Measurements from ENCODE around the gene NDUFS3.
"Not testable (repeated sequence)": the region's sequence is repeated elsewhere in the genome, so short reads cannot be mapped to it uniquely, and the experiment has no call there.

Gene NDUFS3

DNA sequence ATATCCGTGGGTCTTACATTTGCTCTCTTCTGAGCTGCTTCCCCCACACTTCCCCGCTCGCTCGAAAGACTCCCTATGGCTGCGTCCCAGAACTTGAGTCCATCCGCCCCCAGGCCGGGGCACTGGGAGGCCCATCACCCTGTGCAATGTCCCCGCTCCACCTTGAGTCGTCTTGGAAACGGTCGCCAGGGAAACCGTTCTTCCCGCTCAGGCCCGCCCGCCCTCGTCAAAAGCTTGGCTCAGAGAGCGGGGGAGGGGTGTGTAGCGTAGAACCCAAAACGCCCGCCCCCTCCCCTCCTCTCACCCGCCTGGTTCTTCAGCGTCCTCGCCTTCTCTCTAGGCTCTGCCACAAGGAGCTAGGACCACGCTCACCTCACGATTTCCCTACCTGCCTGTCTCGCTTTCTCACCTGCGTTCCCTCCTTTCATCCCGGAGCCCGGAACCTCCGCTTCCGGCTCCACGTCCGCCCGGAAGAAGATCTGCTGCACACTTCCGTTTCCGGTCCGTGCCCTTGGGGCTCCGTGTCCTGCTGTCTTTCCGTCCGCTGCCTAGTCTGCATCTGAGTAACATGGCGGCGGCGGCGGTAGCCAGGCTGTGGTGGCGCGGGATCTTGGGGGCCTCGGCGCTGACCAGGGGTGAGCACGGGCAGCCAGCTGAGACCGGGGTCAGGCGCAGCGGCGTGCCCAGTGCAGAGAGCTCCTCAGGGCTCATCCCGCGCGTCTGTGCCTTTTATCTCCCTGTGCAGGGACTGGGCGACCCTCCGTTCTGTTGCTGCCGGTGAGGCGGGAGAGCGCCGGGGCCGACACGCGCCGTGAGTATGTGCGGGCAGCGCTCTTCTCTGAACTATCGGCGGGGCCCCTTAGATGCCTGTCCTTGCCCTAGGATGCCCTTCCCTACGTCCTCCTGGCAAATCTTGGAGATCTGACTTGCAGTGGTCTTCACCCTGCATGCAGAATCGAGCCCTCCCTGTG is at the start of gene NDUFS3, which contains the start of gene KBTBD4:
TSS of gene NDUFS3 (plus strand) at position 551 of the 971 bp plus-strand sequence. CDS start at position 569, 18 bp downstream.
TSS of gene KBTBD4 (minus strand) at position 447 of the 971 bp plus-strand sequence. CDS start at position 428, 19 bp downstream.
- peak; percentile 77 to 78 for DNase-seq (ENCODE audit: low read depth in 2 of 2)

DNA sequence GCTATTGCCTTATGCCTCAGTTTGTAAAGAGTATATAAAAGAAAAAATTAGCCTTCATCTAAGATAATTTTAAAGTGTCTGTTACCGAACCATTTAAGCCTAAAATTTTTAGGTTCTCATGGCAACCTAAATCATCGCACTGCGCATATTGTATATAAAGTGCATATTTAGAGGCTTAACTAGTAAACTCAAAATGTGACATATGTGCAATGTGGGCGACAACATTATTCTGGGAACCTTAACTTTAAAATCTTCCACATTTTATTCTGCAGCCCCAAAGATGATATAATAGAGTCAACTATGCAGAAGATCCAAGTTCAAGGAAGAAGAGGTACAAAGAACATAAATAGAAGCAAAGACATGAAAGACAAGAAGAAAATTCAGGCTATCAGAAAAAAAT is 48.9 kb upstream of the NDUFS3 start:
- no peak for DNase-seq (ENCODE audit: low read depth in 2 of 2)

DNA sequence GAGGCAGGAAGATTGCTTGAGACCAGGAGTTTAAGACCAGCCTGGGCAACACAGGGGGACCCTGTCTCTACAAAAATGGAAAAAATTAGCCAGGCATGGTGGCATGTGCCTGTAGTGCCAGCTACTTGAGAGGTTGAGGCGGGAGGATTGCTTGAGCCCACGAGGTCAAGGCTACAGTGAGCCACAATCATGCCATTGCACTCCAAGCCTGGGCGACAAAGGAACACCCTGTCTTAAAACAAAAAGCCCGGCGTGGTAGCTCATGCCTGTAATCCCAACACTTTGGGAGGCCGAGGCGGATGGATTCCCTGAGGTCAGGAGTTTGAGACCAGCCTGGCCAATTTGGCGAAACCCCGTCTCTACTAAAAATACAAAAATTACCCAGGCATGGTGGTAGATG is 48.2 kb upstream of the NDUFS3 start:
- DNase-seq (ENCODE audit: low read depth in 2 of 2) = not testable (repeated sequence)

DNA sequence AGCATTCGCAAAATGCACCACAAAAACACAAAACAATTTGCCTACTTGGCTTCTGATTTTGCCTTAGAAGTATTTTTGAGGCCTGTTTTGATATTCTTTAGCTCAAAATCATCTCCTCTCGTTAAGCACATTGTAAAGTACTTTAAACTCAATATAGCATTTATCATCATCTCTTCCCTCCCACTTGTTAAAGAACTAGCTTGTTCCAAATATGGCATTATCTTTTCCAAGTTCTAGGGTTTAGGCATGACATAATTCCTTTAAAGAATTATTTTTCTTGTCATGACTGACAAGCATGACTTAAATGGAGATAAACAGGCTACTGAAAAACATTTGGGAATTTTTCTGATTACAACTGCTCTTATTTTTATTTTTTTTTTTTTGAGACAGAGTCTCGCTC is 47.2 kb upstream of the NDUFS3 start:
- no peak for DNase-seq (ENCODE audit: low read depth in 2 of 2)

DNA sequence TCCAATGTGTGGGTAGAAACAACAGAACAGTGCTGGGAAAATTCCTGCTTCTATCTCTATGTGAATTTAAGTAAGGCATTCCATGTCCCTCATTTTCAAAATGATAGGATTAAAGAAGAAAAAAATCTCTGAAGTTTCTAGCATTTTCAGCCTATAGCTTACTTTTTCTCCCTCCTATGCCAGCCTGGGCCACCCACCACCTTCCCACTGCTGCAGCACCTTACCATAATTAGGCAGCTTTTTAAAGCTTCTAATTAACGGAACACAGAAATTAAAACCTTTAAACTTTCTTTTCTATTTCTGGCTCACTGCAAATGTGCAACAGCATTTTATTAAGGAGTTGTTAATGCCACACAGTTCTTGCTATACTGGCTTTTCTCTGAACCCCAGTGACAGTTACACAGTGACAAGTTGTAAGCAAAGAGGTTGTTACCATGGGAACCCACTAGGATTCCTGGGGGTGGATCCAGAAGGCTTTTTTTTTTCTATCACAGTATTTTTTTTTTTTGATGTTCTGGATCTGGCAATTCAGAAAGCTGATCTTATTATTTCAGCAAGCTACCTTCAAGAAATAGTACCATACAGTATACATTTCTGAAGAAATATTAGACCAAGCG is 46.2 kb upstream of the NDUFS3 start:
- no peak for DNase-seq (ENCODE audit: low read depth in 2 of 2)

DNA sequence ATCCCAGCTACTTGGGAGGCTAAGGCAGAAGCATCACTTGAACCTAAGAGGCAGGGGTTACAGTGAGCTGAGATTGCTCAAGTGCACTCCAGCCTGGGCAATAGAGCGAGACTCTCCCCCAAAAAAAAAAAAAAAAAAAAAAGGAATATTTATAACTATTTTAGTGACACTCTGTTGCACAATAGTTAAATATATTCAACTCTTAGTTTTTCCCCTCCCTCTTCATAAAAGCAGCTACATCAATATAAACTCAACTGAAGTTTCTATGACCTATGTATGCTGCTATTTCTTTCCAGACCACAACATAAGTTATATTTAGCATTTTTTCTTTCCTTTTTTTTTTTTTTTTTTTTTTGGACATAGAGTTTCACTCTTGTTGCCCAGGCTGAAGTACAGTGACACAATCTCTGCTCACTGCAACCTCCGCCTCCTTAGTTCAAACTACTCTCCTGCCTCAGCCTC is 45.2 kb upstream of the NDUFS3 start:
- no peak for DNase-seq (ENCODE audit: low read depth in 2 of 2)

DNA sequence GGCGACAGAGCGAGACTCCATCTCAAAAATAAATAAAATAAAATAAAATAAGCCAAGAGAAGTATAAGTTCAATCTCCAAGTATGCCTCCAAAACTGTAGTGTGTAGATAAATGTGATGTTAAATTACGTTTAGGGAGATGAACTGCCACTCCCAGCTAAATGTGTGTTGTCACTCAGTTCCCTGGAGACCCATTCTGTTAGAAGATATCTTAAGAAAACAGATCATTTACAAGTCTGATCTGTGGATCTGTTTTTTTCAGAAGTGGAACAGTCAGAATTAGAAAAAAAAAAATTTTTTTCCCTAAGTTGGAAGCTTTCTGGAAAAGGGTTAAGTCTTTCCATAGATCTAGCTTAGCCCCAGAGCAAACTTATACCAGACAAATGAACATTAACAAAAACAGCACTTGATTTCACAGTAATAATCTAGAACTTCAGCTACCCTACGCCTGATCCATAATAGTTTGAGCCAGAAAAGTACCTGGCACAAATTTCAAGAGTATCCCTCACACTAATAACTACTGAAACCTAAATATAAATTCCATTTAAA is 44.1 kb upstream of the NDUFS3 start:
- DNase-seq (ENCODE audit: low read depth in 2 of 2) = no peak

DNA sequence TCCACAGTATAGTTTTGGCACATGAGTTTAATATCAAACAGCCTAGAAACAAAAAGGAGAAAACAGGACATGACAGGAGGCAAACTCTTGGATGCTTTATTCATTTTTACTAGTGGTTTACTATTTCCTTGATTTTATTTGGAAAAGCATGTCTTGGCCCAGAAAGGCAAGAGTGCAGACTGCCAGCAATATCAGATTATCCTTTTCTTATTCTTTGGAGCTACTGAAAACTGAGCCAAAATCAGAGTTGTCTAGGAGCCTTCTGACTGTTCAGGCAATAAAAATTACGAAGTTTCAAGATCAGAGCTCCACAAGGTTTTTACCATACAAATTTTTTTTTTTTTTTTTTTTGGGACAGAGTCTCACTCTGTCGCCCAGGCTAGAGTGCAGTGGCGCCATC is 42.0 kb upstream of the NDUFS3 start:
- no peak for DNase-seq (ENCODE audit: low read depth in 2 of 2)

DNA sequence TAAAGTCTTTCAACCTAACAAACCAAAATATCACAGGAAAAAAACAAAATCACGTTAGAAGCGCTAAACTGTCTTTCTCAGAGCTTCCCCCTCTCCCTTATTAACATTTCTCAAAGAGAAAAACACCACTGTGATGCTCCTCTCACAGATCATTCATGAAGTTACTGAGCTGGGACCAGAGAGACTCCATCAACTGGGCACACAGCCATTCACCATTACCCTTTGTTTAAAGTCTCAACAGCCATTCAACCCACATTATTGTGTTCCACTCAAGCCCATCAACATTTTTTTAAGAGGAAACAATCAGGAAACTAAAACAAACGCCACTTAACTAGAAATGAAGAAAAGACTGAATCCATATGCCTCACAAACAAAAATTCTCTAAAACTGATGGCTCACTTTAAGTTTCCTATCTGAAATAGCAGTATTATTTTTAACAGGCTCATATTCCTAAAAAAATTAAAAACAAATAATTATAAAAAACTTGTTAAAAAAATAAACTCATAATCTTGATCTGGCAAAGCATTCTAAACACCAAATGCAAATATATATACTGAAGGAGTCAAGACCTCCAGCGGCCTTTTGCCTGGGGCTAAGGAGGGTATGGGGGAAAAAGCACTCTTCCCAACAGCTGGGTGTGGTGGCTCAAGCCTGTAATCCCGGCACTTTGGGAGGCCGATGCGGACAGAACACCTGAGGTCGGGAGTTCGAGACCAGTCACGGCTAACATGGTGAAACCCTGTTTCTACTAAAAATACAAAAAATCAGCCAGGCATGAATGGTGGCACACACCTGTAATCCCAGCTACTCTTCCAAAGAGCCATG is 39.9 kb upstream of the NDUFS3 start:
- DNase-seq (ENCODE audit: low read depth in 2 of 2) = no peak

DNA sequence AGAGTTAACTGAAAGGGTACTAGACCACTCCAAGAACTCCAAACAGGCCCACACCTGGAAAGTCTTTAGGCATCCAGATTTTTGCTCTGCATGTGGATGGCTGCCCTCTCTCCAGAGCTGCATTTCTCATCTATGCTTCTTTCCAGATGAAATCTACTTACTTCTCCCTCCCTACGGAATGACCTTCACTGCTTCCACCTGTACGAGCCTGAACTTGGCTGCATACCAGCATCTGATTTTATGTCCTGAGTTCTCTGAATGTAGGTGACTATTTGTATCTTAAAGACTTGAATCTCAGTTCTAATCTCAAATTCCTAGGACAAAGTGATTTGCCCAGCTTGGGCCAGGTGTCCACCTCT is 39.2 kb upstream of the NDUFS3 start:
- DNase-seq (ENCODE audit: low read depth in 2 of 2) = no peak

DNA sequence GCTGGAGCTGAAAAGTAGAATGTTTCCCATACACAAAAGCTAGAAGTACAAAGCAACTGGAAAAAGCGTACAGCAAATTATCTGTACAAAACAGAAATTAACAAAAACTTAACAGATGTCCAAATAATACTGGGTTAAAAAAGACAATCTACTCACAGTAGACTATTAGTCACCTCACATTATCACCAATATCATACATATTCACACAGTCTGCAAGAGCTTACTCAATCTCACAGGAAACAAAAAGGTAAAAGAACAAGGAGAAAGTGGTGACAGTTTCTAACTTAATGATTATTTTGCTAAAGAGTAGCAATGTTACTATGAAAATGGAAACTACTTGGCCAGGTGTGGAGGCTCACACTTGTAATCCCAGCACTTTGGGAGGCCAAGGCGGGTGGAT is 37.8 kb upstream of the NDUFS3 start:
- DNase-seq (ENCODE audit: low read depth in 2 of 2) = no peak

DNA sequence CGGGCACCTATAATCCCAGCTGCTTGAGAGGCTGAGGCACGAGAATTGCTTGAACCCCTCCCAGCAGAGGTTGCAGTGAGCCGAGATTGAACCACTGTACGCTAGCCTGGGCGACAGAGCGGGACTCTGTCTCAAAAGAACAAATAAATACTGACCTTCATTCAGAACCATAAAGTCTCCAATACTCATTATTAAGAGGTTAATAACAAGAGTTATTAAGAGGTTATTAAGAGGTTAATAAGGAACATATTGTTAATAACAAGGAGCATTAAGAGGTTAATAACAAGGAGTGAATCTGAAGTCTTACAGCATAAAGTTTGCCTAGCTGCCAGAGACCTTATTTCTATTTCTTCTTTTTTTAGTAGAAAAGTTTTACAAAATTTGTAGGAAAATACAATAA is 33.6 kb upstream of the NDUFS3 start:
- DNase-seq (ENCODE audit: low read depth in 2 of 2) = no peak

DNA sequence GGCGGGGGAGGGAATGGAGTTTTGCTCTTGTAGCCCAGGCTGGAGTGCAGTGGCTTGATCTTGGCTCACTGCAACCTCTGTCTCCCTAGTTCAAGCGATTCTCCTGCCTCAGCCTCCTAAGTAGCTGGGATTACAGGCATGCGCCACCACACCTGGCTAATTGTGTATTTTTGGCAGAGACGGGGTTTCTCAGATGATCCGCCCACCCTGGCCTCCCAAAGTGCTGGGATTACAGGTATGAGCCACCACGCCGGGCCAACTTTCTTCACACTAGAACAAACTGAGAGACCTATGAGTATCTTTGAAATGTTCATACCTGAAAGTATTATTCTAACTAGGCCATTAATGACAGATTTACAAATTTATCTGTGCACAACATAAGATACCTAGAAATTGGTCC is 32.6 kb upstream of the NDUFS3 start:
- DNase-seq (ENCODE audit: low read depth in 2 of 2) = not testable (repeated sequence)

DNA sequence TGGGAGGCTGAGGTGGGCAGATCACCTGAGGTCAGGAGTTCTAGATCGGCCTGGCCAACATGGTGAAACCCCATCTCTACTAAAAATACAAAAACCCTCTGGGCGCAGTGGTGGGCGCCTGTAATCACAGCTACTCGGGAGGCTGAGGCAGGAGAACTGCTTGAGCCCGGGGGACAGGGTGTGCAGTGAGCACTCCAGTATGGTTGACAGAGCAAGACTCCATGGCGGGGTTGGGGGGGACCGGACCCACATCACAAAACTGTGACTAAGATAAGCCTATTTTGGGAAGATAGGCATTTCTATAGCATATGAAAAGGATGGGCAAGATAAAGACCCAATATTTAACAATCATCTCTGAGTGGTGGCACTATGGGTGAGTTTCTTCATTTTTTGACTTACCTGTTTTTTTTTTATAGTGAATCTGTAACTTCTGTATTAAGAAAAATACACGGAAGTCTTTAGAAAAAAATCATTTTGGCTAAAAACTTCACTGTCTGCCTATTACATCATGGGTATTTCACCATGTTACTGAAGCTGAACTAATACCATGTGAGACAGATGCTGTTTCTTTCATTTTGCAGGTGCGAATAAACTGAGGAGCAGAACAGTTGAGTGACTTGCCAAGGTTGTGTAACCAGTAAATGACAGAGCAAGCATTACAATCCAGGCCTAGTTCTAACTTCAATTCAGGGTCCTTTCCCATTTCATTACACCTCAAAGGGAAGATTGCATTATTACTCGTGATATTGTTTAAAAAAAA is 28.4 kb upstream of the NDUFS3 start:
- no peak for DNase-seq (ENCODE audit: low read depth in 2 of 2)

DNA sequence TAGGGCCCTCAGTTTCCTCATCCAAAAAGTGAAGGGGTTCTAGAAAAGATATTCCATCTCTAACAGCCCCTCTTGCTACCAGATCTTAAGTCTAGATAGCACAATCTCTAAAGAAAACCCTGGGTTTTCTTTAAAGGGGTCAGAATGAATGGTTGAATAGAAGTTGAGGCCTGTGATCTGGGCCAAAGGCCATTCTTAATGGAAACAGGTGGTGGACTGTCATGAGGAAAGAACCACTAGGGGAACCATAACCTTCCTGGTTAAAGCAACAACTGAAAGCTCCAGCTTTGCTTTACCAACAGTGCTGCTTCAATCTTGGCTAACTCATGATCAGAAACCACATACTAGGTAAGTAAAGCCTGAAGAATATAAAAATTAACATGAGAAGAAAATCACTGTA is 27.8 kb upstream of the NDUFS3 start:
- no peak for DNase-seq (ENCODE audit: low read depth in 2 of 2)

DNA sequence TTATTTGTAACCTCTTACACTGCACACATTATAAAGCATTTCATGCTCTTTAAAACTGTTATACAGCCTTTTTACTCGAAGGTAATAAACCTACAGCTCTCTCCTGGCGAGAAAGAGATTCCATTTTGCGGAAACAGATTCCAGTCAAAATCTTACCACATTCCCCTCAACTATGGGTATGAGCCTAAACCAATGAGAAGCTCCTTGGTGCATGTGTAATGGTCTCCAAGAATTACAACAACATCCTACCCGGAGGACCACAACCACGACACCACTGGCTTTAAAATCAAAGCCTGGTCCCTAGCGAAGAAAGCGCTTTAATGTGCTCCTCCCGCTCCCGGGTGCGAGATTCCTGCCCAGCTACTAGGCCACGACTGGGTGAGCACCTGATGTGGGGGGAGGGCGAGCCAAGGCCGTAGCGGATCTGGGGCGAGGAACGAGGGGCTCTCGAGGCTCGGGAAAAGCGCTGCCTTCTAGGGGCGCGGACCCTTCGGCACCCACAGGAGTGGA is 26.8 kb upstream of the NDUFS3 start:
- peak in 1 of 2 donors; percentile 5 for DNase-seq (ENCODE audit: low read depth in 2 of 2)

DNA sequence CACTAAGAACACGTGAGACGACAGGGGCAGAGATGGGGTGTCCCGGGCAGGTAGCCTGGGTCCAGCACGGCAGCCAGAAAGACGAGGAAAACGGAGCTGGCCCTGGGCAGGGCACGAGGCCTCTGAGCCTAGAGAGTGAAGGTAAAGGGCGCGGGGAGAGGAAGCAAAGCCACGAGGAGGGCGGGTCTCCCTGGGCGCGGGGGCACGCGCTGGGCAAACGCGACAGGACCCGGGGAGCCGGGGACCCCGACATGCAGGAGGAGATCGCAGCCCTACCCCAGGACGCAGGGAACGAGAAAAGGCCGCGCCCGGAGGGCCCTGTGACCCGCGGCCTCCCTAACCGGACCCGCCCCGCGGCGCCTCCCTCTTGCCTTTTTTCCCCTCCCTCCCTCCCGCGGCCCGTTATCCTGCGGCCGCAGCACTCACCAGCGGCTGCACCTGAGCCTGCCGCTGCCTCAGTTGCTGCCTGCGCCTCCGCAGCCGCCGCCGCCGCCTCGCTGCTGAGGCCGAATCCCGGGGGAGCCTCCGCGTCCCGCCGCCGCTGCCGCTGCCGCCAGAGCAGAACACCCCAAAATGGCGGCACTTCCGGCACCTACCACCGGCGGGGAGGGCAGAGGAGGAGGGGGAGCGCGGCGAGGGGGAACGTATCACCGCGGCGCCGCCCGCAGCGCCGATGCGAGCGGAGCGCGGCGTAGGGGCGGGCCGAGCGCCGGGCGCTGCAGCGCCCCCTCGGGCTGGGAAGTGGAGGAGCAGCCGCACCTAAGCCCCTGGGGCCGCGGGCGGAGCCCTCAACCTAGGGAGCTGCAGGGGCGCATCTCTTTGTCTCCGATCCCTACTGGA is 26.1 kb upstream of the NDUFS3 start, which contains the start of gene CELF1:
TSS of gene CELF1 (minus strand) at position 567 of the 840 bp plus-strand sequence. CDS start 53,609 bp downstream, outside the sequence.
- peak; percentile 79 to 86 for DNase-seq (ENCODE audit: low read depth in 2 of 2)

DNA sequence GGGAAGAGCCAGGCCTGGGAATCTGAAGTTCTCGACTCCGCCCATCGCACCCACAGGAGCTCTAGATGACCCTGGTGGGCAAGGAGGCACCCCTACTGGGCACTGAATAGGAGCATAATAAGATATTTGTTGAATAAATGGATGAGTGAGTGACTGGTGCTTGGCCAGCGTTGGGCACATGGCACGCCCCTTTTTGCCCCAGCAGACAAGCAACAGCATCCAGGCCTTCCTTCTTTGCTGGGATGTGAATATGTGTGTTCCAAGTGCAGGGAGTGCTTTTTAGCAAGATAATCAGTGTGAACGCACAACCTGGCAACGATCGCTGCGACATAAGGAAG is 25.5 kb upstream of the NDUFS3 start:
- DNase-seq (ENCODE audit: low read depth in 2 of 2) = no peak

DNA sequence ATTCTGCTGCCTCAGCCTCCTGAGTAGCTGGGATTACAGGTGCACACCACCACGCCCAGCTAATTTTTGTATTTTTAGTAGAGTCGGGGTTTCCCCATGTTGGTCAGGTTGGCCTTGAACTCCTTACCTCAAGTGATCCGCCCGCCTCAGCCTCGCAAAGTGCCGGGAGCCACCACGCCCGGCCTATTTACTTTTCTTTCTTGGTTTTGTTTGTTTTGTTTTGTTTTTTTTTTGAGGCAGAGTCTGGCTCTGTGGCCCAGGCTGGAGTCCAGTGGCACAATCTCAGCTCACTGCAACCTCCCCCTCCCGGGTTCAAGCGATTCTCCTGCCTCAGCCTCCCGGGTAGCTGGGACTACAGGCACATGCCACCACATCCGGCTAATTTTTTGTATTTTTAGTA is 21.9 kb upstream of the NDUFS3 start:
- not testable (repeated sequence) for DNase-seq (ENCODE audit: low read depth in 2 of 2)

DNA sequence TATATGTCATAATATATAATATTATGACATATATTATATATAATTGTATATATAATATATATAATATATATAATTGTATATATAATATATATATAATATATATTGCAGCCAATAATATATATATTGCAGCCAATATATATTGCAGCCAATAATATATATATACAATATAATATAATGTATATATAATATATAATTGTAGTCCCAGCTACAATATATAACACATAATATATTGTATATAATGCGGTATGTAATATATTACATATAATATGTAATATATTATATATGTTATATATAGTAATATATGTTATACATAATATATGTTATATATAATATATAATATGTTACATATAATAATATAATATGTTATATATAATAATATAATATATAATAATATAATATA is 20.2 kb upstream of the NDUFS3 start:
- DNase-seq (ENCODE audit: low read depth in 2 of 2) = no peak

All from stimulated activated CD8-positive, alpha-beta memory T cell treated with anti-CD3 and anti-CD28 coated beads, Interleukin-7, amount 100 ng/mL, for 1 hour (primary cell).